Endothelial cell of hepatic sinusoid (primary cell): Measurements from ENCODE around the gene CENPO.
"Not testable (repeated sequence)": the region's sequence is repeated elsewhere in the genome, so short reads cannot be mapped to it uniquely, and the experiment has no call there.

Experiments used
- in situ Hi-C: cut with HindIII; loops from 2 replicates; pipeline ENCODE4 v1.10.0; 2017; ENCODE audit warnings: low sequenced_read_pairs

CENPO gene

GRCh38 chr2:24785671-24786321 lies 7.4 kb upstream of the CENPO start:
- in situ Hi-C loops: no loop called here

- in situ Hi-C loops: no loop called here
Observed at GRCh38 chr2:24787532-24787931, 5.7 kb upstream of the CENPO start.

GRCh38 chr2:24788816-24789215 lies 4.4 kb upstream of the CENPO start:
- in situ Hi-C loops: no loop called here

GRCh38 chr2:24791452-24791851 lies 1.8 kb upstream of the CENPO start:
- in situ Hi-C loops: no loop called here

GRCh38 chr2:24792542-24792873 lies 717 bp upstream of the CENPO start:
- in situ Hi-C loops: no loop called here

GRCh38 chr2:24793761-24794435 lies 673 bp downstream of the CENPO start:
- in situ Hi-C loops: no loop called here

- in situ Hi-C loops: no loop called here
Observed at GRCh38 chr2:24797644-24798043, 4.4 kb downstream of the CENPO start.

GRCh38 chr2:24800487-24800886 lies 7.3 kb downstream of the CENPO start:
- in situ Hi-C loops: not testable (repeated sequence)

GRCh38 chr2:24805811-24806660 lies 12.8 kb downstream of the CENPO start:
- in situ Hi-C loops: not testable (repeated sequence)

GRCh38 chr2:24806661-24807036 lies 13.4 kb downstream of the CENPO start:
- in situ Hi-C loops: no loop called here

- in situ Hi-C loops: loop anchor here (10.0 kb wide), 1 partner anchor 85 kb away; no protein-coding TSS in a partner anchor
Observed at GRCh38 chr2:24809316-24810007, 16.2 kb downstream of the CENPO start.

- in situ Hi-C loops: loop anchor here (10.0 kb wide), 1 partner anchor 81 kb away; no protein-coding TSS in a partner anchor
Observed at GRCh38 chr2:24813691-24814137, 20.5 kb downstream of the CENPO start.

- in situ Hi-C loops: loop anchor here (10.0 kb wide), 1 partner anchor 80 kb away; no protein-coding TSS in a partner anchor
Observed at GRCh38 chr2:24814516-24814915, 21.3 kb downstream of the CENPO start.

- in situ Hi-C loops: loop anchor here (10.0 kb wide), 1 partner anchor 80 kb away; no protein-coding TSS in a partner anchor
Observed at GRCh38 chr2:24815171-24815570, 21.9 kb downstream of the CENPO start.

GRCh38 chr2:24816404-24816803 lies 23.2 kb downstream of the CENPO start:
- in situ Hi-C loops: loop anchor here (10.0 kb wide), 1 partner anchor 78 kb away; no protein-coding TSS in a partner anchor

GRCh38 chr2:24816884-24817283 lies 23.7 kb downstream of the CENPO start:
- in situ Hi-C loops: loop anchor here (10.0 kb wide), 1 partner anchor 78 kb away; no protein-coding TSS in a partner anchor

GRCh38 chr2:24818721-24819167 lies 25.5 kb downstream of the CENPO start:
- in situ Hi-C loops: loop anchor here (10.0 kb wide), 1 partner anchor 76 kb away; no protein-coding TSS in a partner anchor

- in situ Hi-C loops: loop anchor here (10.0 kb wide), 1 partner anchor 75 kb away; no protein-coding TSS in a partner anchor
Observed at GRCh38 chr2:24819442-24820174, 26.4 kb downstream of the CENPO start.

GRCh38 chr2:24820175-24820513 lies 26.9 kb downstream of the CENPO start:
- in situ Hi-C loops: no loop called here
